IMR-90 (cell line): Measurements from ENCODE around the gene ACOX1. TPM values are rescaled to one million over a fixed set of nuclear protein-coding genes. Genes with fewer than 3 reads are reported as not detected.

Source experiments
- ATAC-seq: fragments of 200-7000 bp; cut with Tn5 transposase; 2 replicates; pipeline ENCODE4 v1.9.1; 2020; ENCODE audit warnings: low read depth, mild to moderate bottlenecking, moderate library complexity
- BruUV-seq: library from RNA; stranded (reverse); fragments of 400-500 nt; replicated peaks from 2 replicates; lab custom pipeline; 2021; lab: Mats Ljungman, UMichigan
- CTCF ChIA-PET: fragments of 300-600 bp; formaldehyde crosslinking; extraction: SDS; loops from one replicate; lab custom pipeline; 2021; ENCODE audit warnings: antibody characterized with exemption; lab: Yijun Ruan, JAX
- POLR2A ChIA-PET: fragments of 300-600 bp; sonication (Branson Sonifier 250); formaldehyde crosslinking; loops from one replicate; lab custom pipeline; 2022; ENCODE audit warnings: antibody characterized with exemption; ENCODE audit not compliant: unreplicated experiment; lab: Charles Lee
- DNase-seq: peaks from one replicate; pipeline ENCODE4 v3.0.0; 2013
- H2AFZ ChIP-seq: replicated peaks from 2 replicates; pipeline ENCODE3; 2013; ENCODE audit warnings: low read length, mild to moderate bottlenecking; ENCODE audit not compliant: poor library complexity
- H2AK5ac ChIP-seq: 2 replicates; pipeline ENCODE4 v1.6.1; 2013; ENCODE audit warnings: low read depth, low read length, inconsistent platforms
- H2AK9ac ChIP-seq: replicated peaks from 2 replicates; pipeline ENCODE3; 2013; ENCODE audit warnings: mild to moderate bottlenecking, low read depth, low read length, moderate library complexity; ENCODE audit not compliant: poor library complexity
- H2BK120ac ChIP-seq: 2 replicates; pipeline ENCODE4 v1.6.1; 2013; ENCODE audit warnings: low read depth, low read length, inconsistent platforms
- H2BK15ac ChIP-seq: 3 replicates; pipeline ENCODE4 v1.6.1; 2013; ENCODE audit warnings: low read depth, low read length, inconsistent platforms
- H2BK20ac ChIP-seq: 2 replicates; pipeline ENCODE4 v1.6.1; 2013; ENCODE audit warnings: low read depth, mild to moderate bottlenecking, inconsistent platforms, low read length, moderate library complexity
- H2BK5ac ChIP-seq: 2 replicates; pipeline ENCODE4 v1.6.1; 2013; ENCODE audit warnings: mild to moderate bottlenecking, low read depth, low read length, inconsistent platforms; ENCODE audit not compliant: poor library complexity, severe bottlenecking
- H3K14ac ChIP-seq: replicated peaks from 2 replicates; pipeline ENCODE4 v1.6.1; 2013; ENCODE audit warnings: low read depth, low read length, inconsistent platforms
- H3K18ac ChIP-seq: 2 replicates; pipeline ENCODE4 v1.6.1; 2013; ENCODE audit warnings: low read depth, low read length, control low read depth
- H3K23ac ChIP-seq: 2 replicates; pipeline ENCODE4 v1.6.1; 2013; ENCODE audit warnings: low read depth, low read length, inconsistent platforms
- H3K27ac ChIP-seq: 2 replicates; pipeline ENCODE4 v1.5.1; 2013; ENCODE audit warnings: mild to moderate bottlenecking, control low read depth, low read length; ENCODE audit not compliant: insufficient read depth
- H3K27me3 ChIP-seq: 2 replicates; pipeline ENCODE4 v1.6.1; 2013; ENCODE audit warnings: low read length; ENCODE audit not compliant: control insufficient read depth, insufficient read depth
- H3K36me3 ChIP-seq: 2 replicates; pipeline ENCODE4 v1.6.1; 2013; ENCODE audit warnings: low read length, mixed read lengths; ENCODE audit not compliant: control insufficient read depth, insufficient read depth
- H3K4ac ChIP-seq: 2 replicates; pipeline ENCODE4 v1.6.1; 2013; ENCODE audit warnings: low read depth, low read length, inconsistent platforms
- H3K4me1 ChIP-seq: 2 replicates; pipeline ENCODE4 v1.6.1; 2013; ENCODE audit warnings: low read length, mixed read lengths; ENCODE audit not compliant: control insufficient read depth, insufficient read depth
- H3K4me2 ChIP-seq: 2 replicates; pipeline ENCODE4 v1.6.1; 2013; ENCODE audit warnings: low read depth, mild to moderate bottlenecking, control low read depth, low read length, moderate library complexity
- H3K4me3 ChIP-seq: 2 replicates; pipeline ENCODE4 v1.5.1; 2013; ENCODE audit warnings: low read depth, mild to moderate bottlenecking, control low read depth, low read length, moderate library complexity; ENCODE audit not compliant: insufficient read depth
- H3K56ac ChIP-seq: 2 replicates; pipeline ENCODE4 v1.6.1; 2013; ENCODE audit warnings: low read length, inconsistent platforms; ENCODE audit not compliant: insufficient read depth; ENCODE audit errors: extremely low read depth
- H3K79me1 ChIP-seq, 2 experiments: 2 replicates each; pipeline ENCODE4 v1.6.1; 2013; ENCODE audit warnings: low read length in 2 of 2, inconsistent platforms in 1 of 2, low read depth in 1 of 2
- H3K9ac ChIP-seq: 2 replicates; pipeline ENCODE4 v1.6.1; 2013; ENCODE audit warnings: low read depth, low read length, control low read depth
- H3K9me1 ChIP-seq: 2 replicates; pipeline ENCODE4 v1.6.1; 2013; ENCODE audit warnings: low read length, inconsistent platforms; ENCODE audit not compliant: insufficient read depth
- H3K9me3 ChIP-seq: 2 replicates; pipeline ENCODE4 v1.6.1; 2013; ENCODE audit warnings: low read length; ENCODE audit not compliant: control insufficient read depth, insufficient read depth
- H4K20me1 ChIP-seq: 2 replicates; pipeline ENCODE4 v1.6.1; 2013; ENCODE audit warnings: low read length, inconsistent platforms; ENCODE audit not compliant: insufficient read depth
- H4K5ac ChIP-seq: 2 replicates; pipeline ENCODE4 v1.6.1; 2013; ENCODE audit warnings: mild to moderate bottlenecking, low read depth, low read length, control low read depth
- H4K8ac ChIP-seq, 2 experiments: 2 replicates each; pipeline ENCODE4 v1.6.1; 2013; ENCODE audit warnings: low read depth in 2 of 2, low read length in 2 of 2, control low read depth in 1 of 2, inconsistent platforms in 1 of 2
- H4K91ac ChIP-seq: 2 replicates; pipeline ENCODE4 v1.6.1; 2013; ENCODE audit warnings: low read depth, low read length, inconsistent platforms; ENCODE audit not compliant: insufficient read depth
- BHLHE40 ChIP-seq: fragments of 150-350 bp; IDR thresholded peaks from 2 replicates; pipeline ENCODE4 v1.6.1; 2016; ENCODE audit warnings: mild to moderate bottlenecking, low read depth, low read length
- CEBPB ChIP-seq: IDR thresholded peaks from 2 replicates; pipeline ENCODE4 v1.6.1; 2012; ENCODE audit warnings: low read depth, low read length, improper control_type of control experiment
- CHD1 ChIP-seq: IDR thresholded peaks from 2 replicates; pipeline ENCODE4 v1.6.1; 2012; ENCODE audit warnings: low read depth, low read length, improper control_type of control experiment
- ELK1 ChIP-seq: fragments of 150-350 bp; IDR thresholded peaks from 2 replicates; pipeline ENCODE4 v1.6.1; 2016; ENCODE audit warnings: low read depth, mild to moderate bottlenecking, low read length, moderate library complexity, borderline replicate concordance
- FOS ChIP-seq: fragments of 150-350 bp; IDR thresholded peaks from 2 replicates; pipeline ENCODE4 v1.6.1; 2016; ENCODE audit warnings: low read depth, low read length
- MAFK ChIP-seq: IDR thresholded peaks from 2 replicates; pipeline ENCODE4 v1.6.1; 2012; ENCODE audit warnings: low read depth, low read length, improper control_type of control experiment
- MAZ ChIP-seq: IDR thresholded peaks from 2 replicates; pipeline ENCODE4 v1.6.1; 2012; ENCODE audit warnings: low read depth, mild to moderate bottlenecking, low read length, improper control_type of control experiment, moderate library complexity, borderline replicate concordance
- MXI1 ChIP-seq: IDR thresholded peaks from 2 replicates; pipeline ENCODE4 v1.6.1; 2012; ENCODE audit warnings: low read depth, mild to moderate bottlenecking, low read length, moderate library complexity, borderline replicate concordance
- NFE2L2 ChIP-seq: fragments of 150-350 bp; IDR thresholded peaks from 2 replicates; pipeline ENCODE4 v1.6.1; 2016; ENCODE audit warnings: low read depth, mild to moderate bottlenecking, low read length
- POLR2A ChIP-seq: IDR thresholded peaks from 2 replicates; pipeline ENCODE4 v1.6.1; 2012; ENCODE audit warnings: mild to moderate bottlenecking, low read depth, low read length
- RAD21 ChIP-seq: IDR thresholded peaks from 2 replicates; pipeline ENCODE4 v1.6.1; 2012; ENCODE audit warnings: low read length, improper control_type of control experiment
- RCOR1 ChIP-seq: IDR thresholded peaks from 2 replicates; pipeline ENCODE4 v1.6.1; 2012; ENCODE audit warnings: mild to moderate bottlenecking, low read length, improper control_type of control experiment; ENCODE audit not compliant: insufficient replicate concordance
- RFX5 ChIP-seq: IDR thresholded peaks from 2 replicates; pipeline ENCODE4 v1.8.0; 2012; ENCODE audit warnings: low read depth, mild to moderate bottlenecking, low read length, moderate library complexity
- SMC3 ChIP-seq: fragments of 150-350 bp; IDR thresholded peaks from 2 replicates; pipeline ENCODE4 v1.6.1; 2016; ENCODE audit warnings: low read depth, mild to moderate bottlenecking, antibody characterized with exemption, low read length, moderate library complexity
- USF2 ChIP-seq: fragments of 150-350 bp; IDR thresholded peaks from 2 replicates; pipeline ENCODE4 v1.6.1; 2017; ENCODE audit warnings: mild to moderate bottlenecking, antibody characterized with exemption, low read length, low read depth
- WGBS, 2 experiments: methylation state at CpG; one replicate each; pipeline versions ENCODE4 v1.1.5 to v1.1.7; 2013; ENCODE audit warnings: missing lambda C conversion rate in 2 of 2; ENCODE audit not compliant: insufficient read length in 1 of 2; ENCODE audit errors: extremely low coverage in 2 of 2; 5-methylcytosine and 5-hydroxymethylcytosine counted together
- dilution Hi-C: fragments of 300-500 bp; cut with HindIII; formaldehyde crosslinking; loops from one replicate; pipeline ENCODE4 v1.14.3; 2018; ENCODE audit warnings: low sequenced_read_pairs; ENCODE audit not compliant: unreplicated experiment
- in situ Hi-C: fragments of 300-500 bp; cut with MboI; formaldehyde crosslinking; loops from 3 replicates; pipeline ENCODE4 v1.14.3; 2019; ENCODE audit warnings: low sequenced_read_pairs, inconsistent platforms, mixed read lengths
- intact Hi-C: fragments of 100-400 bp; cut with micrococcal nuclease; formaldehyde crosslinking; loops from 2 replicates; pipeline ENCODE4 v1.10.0; 2022
- polyA plus RNA-seq, 3 experiments: library from polyadenylated mRNA; depleted of rRNA; stranded (reverse); fragments of >200 nt; gene quantifications; 2 replicates each; pipeline ENCODE4 v1.2.3, GENCODE V29; 2012; ENCODE audit warnings: low replicate concordance in 1 of 3
- total RNA-seq: library from RNA; depleted of rRNA; stranded (reverse); fragments of >200 nt; gene quantifications from 2 replicates; pipeline ENCODE4 v1.2.3, GENCODE V29; 2012
- TF ChIP-seq, protein P1 (sequence below): conservative IDR thresholded peaks from 2 replicates; pipeline ENCODE4 v1.5.1; 2012; ENCODE audit warnings: mild to moderate bottlenecking, low read depth, low read length, improper control_type of control experiment

ACOX1 gene
- total and polyA plus RNA-seq, 2 of the 4 experiments (the other 2 are of a cell fraction): 16.1 to 94.8 TPM

GRCh38 chr17:75925912-75926311 is 53.1 kb downstream of the ACOX1 start:
- H3K4me2 ChIP-seq: no peak overlapping the region
- peaks cover 12% of the 10 kb centered on the region for H3K36me3 ChIP-seq
- no peak overlapping the region for H3K9ac ChIP-seq
- intact Hi-C loops (no loop called here), in situ Hi-C loops (no loop called here), dilution Hi-C loops (no loop called here)
- H3K27me3 ChIP-seq: no peaks in the 10 kb centered on the region
- no peak overlapping the region for H2AK9ac ChIP-seq
- H4K91ac ChIP-seq: no peak overlapping the region
- peaks cover 5% of the 10 kb centered on the region; the same call in 1 of the 2 replicates for H3K9me1 ChIP-seq
- H2BK15ac ChIP-seq: no peak overlapping the region
- H3K4me3 ChIP-seq: no peak overlapping the region
- H2BK5ac ChIP-seq: no peak overlapping the region
- H3K23ac ChIP-seq: no peak overlapping the region
- H3K18ac ChIP-seq: no peak overlapping the region
- H2BK120ac ChIP-seq: no peak overlapping the region
- H3K14ac ChIP-seq: no peak overlapping the region
- 91% methylated on average over 6 of the region's 15 CpGs; no CpG with 5 or more reads in 1 of the 2 experiments for WGBS, 2 experiments
- DNase-seq: no peak
- no peak overlapping the region for H4K5ac ChIP-seq
- BruUV-seq: no TSS peak
- TF ChIP-seq MAZ (no peak), USF2 (no peak), SMC3 (no peak), MAFK (no peak), MXI1 (no peak), NFE2L2 (no peak), ELK1 (no peak), POLR2A (no peak), FOS (no peak), CEBPB (no peak), RFX5 (no peak), RAD21 (no peak), RCOR1 (no peak), BHLHE40 (no peak), CHD1 (no peak)
- TF ChIP-seq, protein P1, sequence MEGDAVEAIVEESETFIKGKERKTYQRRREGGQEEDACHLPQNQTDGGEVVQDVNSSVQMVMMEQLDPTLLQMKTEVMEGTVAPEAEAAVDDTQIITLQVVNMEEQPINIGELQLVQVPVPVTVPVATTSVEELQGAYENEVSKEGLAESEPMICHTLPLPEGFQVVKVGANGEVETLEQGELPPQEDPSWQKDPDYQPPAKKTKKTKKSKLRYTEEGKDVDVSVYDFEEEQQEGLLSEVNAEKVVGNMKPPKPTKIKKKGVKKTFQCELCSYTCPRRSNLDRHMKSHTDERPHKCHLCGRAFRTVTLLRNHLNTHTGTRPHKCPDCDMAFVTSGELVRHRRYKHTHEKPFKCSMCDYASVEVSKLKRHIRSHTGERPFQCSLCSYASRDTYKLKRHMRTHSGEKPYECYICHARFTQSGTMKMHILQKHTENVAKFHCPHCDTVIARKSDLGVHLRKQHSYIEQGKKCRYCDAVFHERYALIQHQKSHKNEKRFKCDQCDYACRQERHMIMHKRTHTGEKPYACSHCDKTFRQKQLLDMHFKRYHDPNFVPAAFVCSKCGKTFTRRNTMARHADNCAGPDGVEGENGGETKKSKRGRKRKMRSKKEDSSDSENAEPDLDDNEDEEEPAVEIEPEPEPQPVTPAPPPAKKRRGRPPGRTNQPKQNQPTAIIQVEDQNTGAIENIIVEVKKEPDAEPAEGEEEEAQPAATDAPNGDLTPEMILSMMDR: no peak
- H3K79me1 ChIP-seq: no peaks in the 10 kb centered on the region
- H2AK5ac ChIP-seq: no peak overlapping the region
- no peaks in the 10 kb centered on the region; the same call in 1 of the 2 replicates for H4K20me1 ChIP-seq
- no peak for ATAC-seq
- CTCF ChIA-PET: no interaction called here
- H3K27ac ChIP-seq: no peak overlapping the region
- H3K4me1 ChIP-seq: no peaks in the 10 kb centered on the region
- no peak overlapping the region for H3K4ac ChIP-seq
- no peaks in the 10 kb centered on the region for H3K9me3 ChIP-seq
- no peak overlapping the region for H2AFZ ChIP-seq
- no peak overlapping the region for H4K8ac ChIP-seq
- POLR2A ChIA-PET: no interaction called here
- no peak overlapping the region for H3K56ac ChIP-seq
- no peak overlapping the region for H2BK20ac ChIP-seq
